Panc1 (cell line): ENCODE measurements around the gene OAF.

Source experiments
- POLR2AphosphoS5 ChIP-seq: IDR thresholded peaks from 2 replicates; pipeline ENCODE4 v1.6.1; 2012; ENCODE audit warnings: mild to moderate bottlenecking, low read depth, low read length, moderate library complexity
- SIN3A ChIP-seq: IDR thresholded peaks from 2 replicates; pipeline ENCODE4 v1.6.1; 2012; ENCODE audit warnings: low read depth, mild to moderate bottlenecking, low read length, moderate library complexity, borderline replicate concordance; ENCODE audit not compliant: insufficient read depth
- TCF7L2 ChIP-seq: IDR thresholded peaks from 2 replicates; pipeline ENCODE4 v1.6.1; 2011; ENCODE audit warnings: mild to moderate bottlenecking, low read depth, low read length, inconsistent platforms
- TF ChIP-seq, protein P1 (sequence below): fragments of 450-650 bp; IDR thresholded peaks from 2 replicates; pipeline ENCODE4 v1.5.1; 2017; ENCODE audit warnings: mild to moderate bottlenecking
- TF ChIP-seq, protein P2 (sequence below), 2 experiments: IDR thresholded peaks; 2 replicates each; pipeline ENCODE4 v1.6.1; 2011 to 2012; ENCODE audit warnings: low read depth in 2 of 2, control low read depth in 1 of 2, low read length in 1 of 2, mild to moderate bottlenecking in 1 of 2, moderate library complexity in 1 of 2; ENCODE audit not compliant: insufficient read depth in 1 of 2

DNA sequence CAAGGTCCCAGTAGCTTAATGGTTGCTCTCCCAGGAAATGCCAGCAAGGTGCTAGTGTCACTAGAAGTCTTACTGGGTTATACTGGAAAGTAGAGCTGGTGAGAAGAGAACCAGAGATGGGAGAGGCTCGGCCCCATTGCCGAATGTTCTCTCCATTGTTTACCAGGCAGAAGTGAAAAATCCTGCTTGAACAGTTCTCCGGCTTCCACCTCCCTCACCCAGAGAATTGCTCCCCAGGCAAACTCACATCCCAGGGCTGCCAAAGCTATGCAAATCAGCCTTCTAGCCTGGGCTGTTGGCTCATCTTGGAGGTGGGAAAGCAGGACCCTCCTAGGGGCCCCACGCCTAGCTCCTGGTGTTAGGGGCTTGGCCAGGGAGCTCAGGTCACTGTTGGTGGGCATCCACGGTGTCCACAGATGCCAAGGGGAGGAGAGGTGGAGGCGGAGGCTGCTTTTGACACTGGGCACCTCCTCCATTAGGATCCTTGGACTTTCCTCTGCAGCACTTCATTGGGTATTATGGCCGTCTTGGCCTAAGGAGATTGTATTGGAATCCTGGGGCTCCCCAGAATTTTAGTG is 49.2 kb downstream of the OAF start:
- TF ChIP-seq, protein P1, sequence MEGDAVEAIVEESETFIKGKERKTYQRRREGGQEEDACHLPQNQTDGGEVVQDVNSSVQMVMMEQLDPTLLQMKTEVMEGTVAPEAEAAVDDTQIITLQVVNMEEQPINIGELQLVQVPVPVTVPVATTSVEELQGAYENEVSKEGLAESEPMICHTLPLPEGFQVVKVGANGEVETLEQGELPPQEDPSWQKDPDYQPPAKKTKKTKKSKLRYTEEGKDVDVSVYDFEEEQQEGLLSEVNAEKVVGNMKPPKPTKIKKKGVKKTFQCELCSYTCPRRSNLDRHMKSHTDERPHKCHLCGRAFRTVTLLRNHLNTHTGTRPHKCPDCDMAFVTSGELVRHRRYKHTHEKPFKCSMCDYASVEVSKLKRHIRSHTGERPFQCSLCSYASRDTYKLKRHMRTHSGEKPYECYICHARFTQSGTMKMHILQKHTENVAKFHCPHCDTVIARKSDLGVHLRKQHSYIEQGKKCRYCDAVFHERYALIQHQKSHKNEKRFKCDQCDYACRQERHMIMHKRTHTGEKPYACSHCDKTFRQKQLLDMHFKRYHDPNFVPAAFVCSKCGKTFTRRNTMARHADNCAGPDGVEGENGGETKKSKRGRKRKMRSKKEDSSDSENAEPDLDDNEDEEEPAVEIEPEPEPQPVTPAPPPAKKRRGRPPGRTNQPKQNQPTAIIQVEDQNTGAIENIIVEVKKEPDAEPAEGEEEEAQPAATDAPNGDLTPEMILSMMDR = no peak
- no peak for TF ChIP-seq POLR2AphosphoS5
- no peak for TF ChIP-seq SIN3A
- TF ChIP-seq, protein P2, sequence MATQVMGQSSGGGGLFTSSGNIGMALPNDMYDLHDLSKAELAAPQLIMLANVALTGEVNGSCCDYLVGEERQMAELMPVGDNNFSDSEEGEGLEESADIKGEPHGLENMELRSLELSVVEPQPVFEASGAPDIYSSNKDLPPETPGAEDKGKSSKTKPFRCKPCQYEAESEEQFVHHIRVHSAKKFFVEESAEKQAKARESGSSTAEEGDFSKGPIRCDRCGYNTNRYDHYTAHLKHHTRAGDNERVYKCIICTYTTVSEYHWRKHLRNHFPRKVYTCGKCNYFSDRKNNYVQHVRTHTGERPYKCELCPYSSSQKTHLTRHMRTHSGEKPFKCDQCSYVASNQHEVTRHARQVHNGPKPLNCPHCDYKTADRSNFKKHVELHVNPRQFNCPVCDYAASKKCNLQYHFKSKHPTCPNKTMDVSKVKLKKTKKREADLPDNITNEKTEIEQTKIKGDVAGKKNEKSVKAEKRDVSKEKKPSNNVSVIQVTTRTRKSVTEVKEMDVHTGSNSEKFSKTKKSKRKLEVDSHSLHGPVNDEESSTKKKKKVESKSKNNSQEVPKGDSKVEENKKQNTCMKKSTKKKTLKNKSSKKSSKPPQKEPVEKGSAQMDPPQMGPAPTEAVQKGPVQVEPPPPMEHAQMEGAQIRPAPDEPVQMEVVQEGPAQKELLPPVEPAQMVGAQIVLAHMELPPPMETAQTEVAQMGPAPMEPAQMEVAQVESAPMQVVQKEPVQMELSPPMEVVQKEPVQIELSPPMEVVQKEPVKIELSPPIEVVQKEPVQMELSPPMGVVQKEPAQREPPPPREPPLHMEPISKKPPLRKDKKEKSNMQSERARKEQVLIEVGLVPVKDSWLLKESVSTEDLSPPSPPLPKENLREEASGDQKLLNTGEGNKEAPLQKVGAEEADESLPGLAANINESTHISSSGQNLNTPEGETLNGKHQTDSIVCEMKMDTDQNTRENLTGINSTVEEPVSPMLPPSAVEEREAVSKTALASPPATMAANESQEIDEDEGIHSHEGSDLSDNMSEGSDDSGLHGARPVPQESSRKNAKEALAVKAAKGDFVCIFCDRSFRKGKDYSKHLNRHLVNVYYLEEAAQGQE (IDR thresholded peaks at IDR 0.05; ENCODE audit: insufficient read depth in 1 of 2, low read depth in 2 of 2, low read length in 1 of 2) = no peak
- TF ChIP-seq TCF7L2 = no peak
